Neuronal stem cell (in vitro differentiated cells): ENCODE measurements around the gene PIK3R2.
A peak's percentile ranks its signal among the peaks of the same experiment; 100 is the strongest.

Source experiments
- DNase-seq: peaks from one replicate; pipeline ENCODE4 v3.0.0-alpha.2; 2013; ENCODE audit warnings: low spot score
- H2AFZ ChIP-seq: one replicate; pipeline ENCODE4 v1.6.1; 2013; ENCODE audit warnings: mild to moderate bottlenecking, low read length, inconsistent platforms
- H2AK5ac ChIP-seq: 2 replicates; pipeline ENCODE4 v1.6.1; 2013; ENCODE audit warnings: low read depth, mild to moderate bottlenecking, inconsistent platforms, low read length, moderate library complexity, mixed read lengths
- H2BK120ac ChIP-seq: 2 replicates; pipeline ENCODE4 v1.6.1; 2013; ENCODE audit warnings: low read depth, mild to moderate bottlenecking, inconsistent platforms, low read length, moderate library complexity, mixed read lengths
- H2BK12ac ChIP-seq: one replicate; pipeline ENCODE4 v1.6.1; 2013; ENCODE audit warnings: low read length, inconsistent platforms
- H2BK15ac ChIP-seq: 2 replicates; pipeline ENCODE4 v1.6.1; 2013; ENCODE audit warnings: mild to moderate bottlenecking, low read length, inconsistent platforms, mixed read lengths
- H2BK5ac ChIP-seq: one replicate; pipeline ENCODE4 v1.6.1; 2013; ENCODE audit warnings: inconsistent platforms, mild to moderate bottlenecking, low read length, moderate library complexity
- H3K14ac ChIP-seq: one replicate; pipeline ENCODE4 v1.6.1; 2013; ENCODE audit warnings: low read length, inconsistent platforms
- H3K18ac ChIP-seq: 2 replicates; pipeline ENCODE4 v1.6.1; 2013; ENCODE audit warnings: low read length, inconsistent platforms
- H3K23ac ChIP-seq: 2 replicates; pipeline ENCODE4 v1.6.1; 2013; ENCODE audit warnings: low read depth, mild to moderate bottlenecking, mixed read lengths, low read length, inconsistent platforms; ENCODE audit not compliant: poor library complexity
- H3K27ac ChIP-seq: replicated peaks from 3 replicates; pipeline ENCODE4 v1.5.1; 2013; ENCODE audit warnings: low read length, inconsistent platforms
- H3K27me3 ChIP-seq, 3 experiments: 2 replicates each; pipeline ENCODE4 v1.6.1; 2013; ENCODE audit warnings: low read length in 3 of 3, mild to moderate bottlenecking in 2 of 3, inconsistent platforms in 1 of 3, low read depth in 1 of 3, mixed read lengths in 1 of 3, moderate library complexity in 1 of 3; ENCODE audit not compliant: control insufficient read depth in 3 of 3, insufficient read depth in 3 of 3
- H3K36me3 ChIP-seq, 2 donors: replicated peaks in 1 of 2; 2 replicates each; pipeline ENCODE4 v1.6.1; 2013; ENCODE audit warnings: low read length in 2 of 2; ENCODE audit not compliant: control insufficient read depth in 2 of 2, insufficient read depth in 2 of 2
- H3K4ac ChIP-seq: 2 replicates; pipeline ENCODE4 v1.6.1; 2013; ENCODE audit warnings: inconsistent platforms, mild to moderate bottlenecking, low read length, moderate library complexity
- H3K4me1 ChIP-seq, 2 donors: 1 replicate in 1 of 2; 2 replicates in 1 of 2; pipeline ENCODE4 v1.6.1; 2013; ENCODE audit warnings: low read length in 2 of 2, low read depth in 1 of 2; ENCODE audit not compliant: control insufficient read depth in 2 of 2, insufficient read depth in 1 of 2
- H3K4me2 ChIP-seq: one replicate; pipeline ENCODE4 v1.6.1; 2013; ENCODE audit warnings: mild to moderate bottlenecking, low read length, inconsistent platforms; ENCODE audit not compliant: insufficient read depth, poor library complexity, severe bottlenecking
- H3K4me3 ChIP-seq, 2 donors: 2 replicates each; pipeline ENCODE4 v1.5.1; 2013; ENCODE audit warnings: low read length in 2 of 2, mild to moderate bottlenecking in 2 of 2, inconsistent platforms in 1 of 2, moderate library complexity in 1 of 2
- H3K79me1 ChIP-seq: one replicate; pipeline ENCODE4 v1.6.1; 2013; ENCODE audit warnings: low read depth, mild to moderate bottlenecking, inconsistent platforms, low read length, moderate library complexity
- H3K9ac ChIP-seq: one replicate; pipeline ENCODE4 v1.6.1; 2013; ENCODE audit warnings: mild to moderate bottlenecking, low read depth, low read length, inconsistent platforms; ENCODE audit not compliant: poor library complexity
- H3K9me3 ChIP-seq, 2 donors: replicated peaks in 1 of 2; 2 replicates each; pipeline versions ENCODE3 to v1.6.1; 2013; ENCODE audit warnings: low read length in 2 of 2, mild to moderate bottlenecking in 2 of 2, inconsistent platforms in 1 of 2, low read depth in 1 of 2, mixed read lengths in 1 of 2, moderate library complexity in 1 of 2; ENCODE audit not compliant: control insufficient read depth in 2 of 2, insufficient read depth in 1 of 2
- H4K8ac ChIP-seq: one replicate; pipeline ENCODE4 v1.6.1; 2013; ENCODE audit warnings: low read depth, mild to moderate bottlenecking, inconsistent platforms, low read length, moderate library complexity
- H4K91ac ChIP-seq: one replicate; pipeline ENCODE4 v1.6.1; 2013; ENCODE audit warnings: low read length, low read depth, mild to moderate bottlenecking, inconsistent platforms; ENCODE audit not compliant: poor library complexity
- WGBS, 2 donors: extraction: QIAGEN DNeasy Blood & Tissue Kit; methylation state at CpG; one replicate each; pipeline ENCODE4 v1.1.7; 2013; ENCODE audit warnings: missing lambda C conversion rate in 2 of 2, mixed read lengths in 1 of 2; ENCODE audit not compliant: insufficient read length in 2 of 2, insufficient replicate concordance in 1 of 2; ENCODE audit errors: extremely low coverage in 2 of 2; 5-methylcytosine and 5-hydroxymethylcytosine counted together

Gene PIK3R2

DNA sequence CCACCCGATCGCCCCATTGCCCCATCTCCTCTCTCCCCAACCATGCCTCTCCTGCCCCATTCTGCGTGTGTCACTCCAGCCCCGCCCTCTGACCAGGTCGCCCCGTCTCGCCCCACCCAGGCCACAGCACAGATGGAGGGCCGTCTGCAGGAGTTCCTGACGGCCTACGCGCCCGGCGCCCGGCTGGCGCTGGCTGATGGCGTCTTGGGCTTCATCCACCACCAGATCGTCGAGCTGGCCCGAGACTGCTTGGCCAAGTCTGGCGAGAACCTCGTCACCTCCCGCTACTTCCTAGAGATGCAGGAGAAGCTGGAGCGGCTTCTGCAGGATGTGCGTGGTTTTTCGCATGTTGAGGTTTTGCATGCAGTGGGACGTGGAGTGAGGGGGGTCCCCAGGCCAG lies 29.1 kb upstream of the PIK3R2 start:
- peak overlapping the region; percentile 50 for H3K9ac ChIP-seq
- no peak overlapping the region for H2BK120ac ChIP-seq
- no peak overlapping the region for H3K23ac ChIP-seq
- DNase-seq = no peak
- no peak overlapping the region for H4K8ac ChIP-seq
- no peak overlapping the region for H3K4me2 ChIP-seq
- H2AFZ ChIP-seq = no peak overlapping the region
- no peak overlapping the region for H2AK5ac ChIP-seq
- H2BK15ac ChIP-seq = peak overlapping the region; percentile 58
- H3K79me1 ChIP-seq = peaks cover 6% of the 10 kb centered on the region
- WGBS, 2 donors = no CpG with 5 or more reads among the region's 26 CpGs
- H3K4ac ChIP-seq = no peak overlapping the region
- H2BK12ac ChIP-seq = no peak overlapping the region
- no peak overlapping the region for H3K4me3 ChIP-seq
- no peak overlapping the region for H2BK5ac ChIP-seq
- H3K4me1 ChIP-seq = peaks cover 6 to 7% of the 10 kb centered on the region in 2 donors
- H3K14ac ChIP-seq = no peak overlapping the region
- no peak overlapping the region for H3K27ac ChIP-seq
- H3K27me3 ChIP-seq = no peaks in the 10 kb centered on the region
- H4K91ac ChIP-seq = no peak overlapping the region
- H3K9me3 ChIP-seq = no peaks in the 10 kb centered on the region
- peak overlapping the region; percentile 48 for H3K18ac ChIP-seq
- H3K36me3 ChIP-seq = peaks cover 17 to 48% of the 10 kb centered on the region in 2 donors

DNA sequence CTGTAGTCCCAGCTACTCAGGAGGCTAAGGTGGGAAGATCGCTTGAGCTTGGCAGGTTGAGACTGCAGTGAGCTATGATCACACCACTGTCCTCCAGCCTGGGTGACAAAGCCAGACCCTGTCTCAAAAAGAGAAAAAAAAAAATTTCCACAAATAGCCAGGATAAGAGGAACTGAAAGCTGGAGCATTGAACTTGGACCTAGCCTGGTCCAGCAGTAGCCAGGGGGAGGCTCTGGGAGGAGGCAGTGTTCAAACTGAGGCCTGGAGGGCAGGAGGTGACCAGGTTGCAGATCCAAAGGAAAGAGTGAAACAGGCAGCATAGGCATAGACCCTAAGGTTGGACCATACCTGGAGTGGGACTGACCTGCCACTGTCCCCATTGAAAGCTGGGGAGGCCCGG lies 26.9 kb upstream of the PIK3R2 start:
- H2BK120ac ChIP-seq = no peak overlapping the region
- no peak overlapping the region for H4K91ac ChIP-seq
- no peak overlapping the region for H2BK15ac ChIP-seq
- H3K36me3 ChIP-seq = peaks cover 31 to 68% of the 10 kb centered on the region in 2 donors
- H2AFZ ChIP-seq = no peak overlapping the region
- H3K9ac ChIP-seq = no peak overlapping the region
- H3K27me3 ChIP-seq = no peaks in the 10 kb centered on the region
- H3K4me3 ChIP-seq = no peak overlapping the region
- H2BK12ac ChIP-seq = no peak overlapping the region
- no peak overlapping the region for H3K14ac ChIP-seq
- no peak overlapping the region for H2AK5ac ChIP-seq
- no peaks in the 10 kb centered on the region for H3K9me3 ChIP-seq
- H3K4me1 ChIP-seq = no peaks in the 10 kb centered on the region
- no CpG with 5 or more reads among the region's 2 CpGs for WGBS, 2 donors
- H2BK5ac ChIP-seq = no peak overlapping the region
- H3K27ac ChIP-seq = no peak overlapping the region
- H3K4ac ChIP-seq = no peak overlapping the region
- no peak overlapping the region for H3K18ac ChIP-seq
- H4K8ac ChIP-seq = no peak overlapping the region
- H3K23ac ChIP-seq = no peak overlapping the region
- no peak for DNase-seq
- peaks cover 6% of the 10 kb centered on the region for H3K79me1 ChIP-seq
- no peak overlapping the region for H3K4me2 ChIP-seq

- Histone ChIP-seq H3K4me1 (no peaks in the 10 kb centered on the region), H3K27me3 (no peaks in the 10 kb centered on the region), H3K9ac (no peak overlapping the region), H3K23ac (no peak overlapping the region), H2BK5ac (no peak overlapping the region), H4K8ac (no peak overlapping the region), H3K27ac (no peak overlapping the region), H2BK12ac (no peak overlapping the region), H3K4ac (no peak overlapping the region), H2AK5ac (no peak overlapping the region), H3K9me3 (no peaks in the 10 kb centered on the region), H2AFZ (no peak overlapping the region), H3K4me2 (no peak overlapping the region), H3K36me3 (peaks cover 33 to 74% of the 10 kb centered on the region in 2 donors), H3K18ac (no peak overlapping the region), H2BK15ac (no peak overlapping the region), H3K79me1 (no peaks in the 10 kb centered on the region), H3K14ac (no peak overlapping the region), H2BK120ac (no peak overlapping the region), H3K4me3 (no peak overlapping the region), H4K91ac (no peak overlapping the region)
- no peak for DNase-seq
- WGBS, 2 donors = no CpG with 5 or more reads among the region's 3 CpGs
These were observed 24.9 kb upstream of the PIK3R2 start for GRCh38 chr19:18128044-18128443.

DNA sequence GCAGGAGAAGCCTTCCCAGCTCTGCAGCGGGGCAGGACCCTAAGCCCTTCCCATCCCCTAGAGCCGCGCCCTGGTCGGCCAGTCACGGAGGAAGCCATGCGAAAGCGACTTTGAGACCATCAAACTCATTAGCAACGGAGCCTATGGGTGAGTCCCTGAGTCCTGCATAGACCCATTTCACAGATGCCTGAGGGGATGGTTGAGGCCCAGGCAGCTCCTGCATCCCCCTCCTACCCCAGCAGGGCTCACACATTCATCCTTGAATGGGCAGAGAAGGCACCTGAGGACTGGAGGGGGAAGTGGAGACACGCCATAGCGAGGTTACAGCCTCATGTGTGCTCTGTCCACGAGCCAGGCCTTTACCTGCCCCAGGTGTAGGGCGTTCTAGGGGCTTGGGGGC lies 24.2 kb upstream of the PIK3R2 start:
- no peak overlapping the region for H2AFZ ChIP-seq
- no peaks in the 10 kb centered on the region for H3K79me1 ChIP-seq
- no peak overlapping the region for H2BK120ac ChIP-seq
- no peaks in the 10 kb centered on the region for H3K4me1 ChIP-seq
- no peak overlapping the region for H3K9ac ChIP-seq
- no peak overlapping the region for H4K91ac ChIP-seq
- H3K4me3 ChIP-seq = no peak overlapping the region
- no peak overlapping the region for H2BK5ac ChIP-seq
- H3K14ac ChIP-seq = no peak overlapping the region
- no peak overlapping the region for H2BK15ac ChIP-seq
- H3K18ac ChIP-seq = no peak overlapping the region
- no peaks in the 10 kb centered on the region for H3K9me3 ChIP-seq
- H3K27ac ChIP-seq = no peak overlapping the region
- no peak for DNase-seq
- peaks cover 33 to 72% of the 10 kb centered on the region in 2 donors for H3K36me3 ChIP-seq
- no peak overlapping the region for H2AK5ac ChIP-seq
- no peak overlapping the region for H3K4ac ChIP-seq
- no peak overlapping the region for H4K8ac ChIP-seq
- no peak overlapping the region for H3K23ac ChIP-seq
- no peaks in the 10 kb centered on the region for H3K27me3 ChIP-seq
- no CpG with 5 or more reads among the region's 12 CpGs for WGBS, 2 donors
- H2BK12ac ChIP-seq = no peak overlapping the region
- no peak overlapping the region for H3K4me2 ChIP-seq
